ENCODE data around the gene TCTN1. TPM values are rescaled to one million over a fixed set of nuclear protein-coding genes. Genes with fewer than 3 reads are reported as not detected.
A peak's percentile ranks its signal among the peaks of the same experiment; 100 is the strongest.

Gene TCTN1
- total and polyA plus RNA-seq, 9 of the 15 experiments (the other 6 are each of a cell fraction or from before 2014, with no cell fraction given), result 0.32 to 12.5 (median 4.0) TPM

- TF ChIP-seq, protein P1, sequence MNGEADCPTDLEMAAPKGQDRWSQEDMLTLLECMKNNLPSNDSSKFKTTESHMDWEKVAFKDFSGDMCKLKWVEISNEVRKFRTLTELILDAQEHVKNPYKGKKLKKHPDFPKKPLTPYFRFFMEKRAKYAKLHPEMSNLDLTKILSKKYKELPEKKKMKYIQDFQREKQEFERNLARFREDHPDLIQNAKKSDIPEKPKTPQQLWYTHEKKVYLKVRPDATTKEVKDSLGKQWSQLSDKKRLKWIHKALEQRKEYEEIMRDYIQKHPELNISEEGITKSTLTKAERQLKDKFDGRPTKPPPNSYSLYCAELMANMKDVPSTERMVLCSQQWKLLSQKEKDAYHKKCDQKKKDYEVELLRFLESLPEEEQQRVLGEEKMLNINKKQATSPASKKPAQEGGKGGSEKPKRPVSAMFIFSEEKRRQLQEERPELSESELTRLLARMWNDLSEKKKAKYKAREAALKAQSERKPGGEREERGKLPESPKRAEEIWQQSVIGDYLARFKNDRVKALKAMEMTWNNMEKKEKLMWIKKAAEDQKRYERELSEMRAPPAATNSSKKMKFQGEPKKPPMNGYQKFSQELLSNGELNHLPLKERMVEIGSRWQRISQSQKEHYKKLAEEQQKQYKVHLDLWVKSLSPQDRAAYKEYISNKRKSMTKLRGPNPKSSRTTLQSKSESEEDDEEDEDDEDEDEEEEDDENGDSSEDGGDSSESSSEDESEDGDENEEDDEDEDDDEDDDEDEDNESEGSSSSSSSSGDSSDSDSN (IDR thresholded peaks at IDR 0.05; ENCODE audit: borderline replicate concordance in 1 of 2, low read depth in 2 of 2, low read length in 2 of 2), result peak in 1 of 2 experiments; percentile 46; a peak in 1 of 4 replicates
- TF ChIP-seq CREM (IDR thresholded peaks at IDR 0.05; ENCODE audit: low read depth), result peak; percentile 48; the same call in 1 of the 2 replicates
- TF ChIP-seq ZNF239 (CRISPR knock-in tag; IDR thresholded peaks at IDR 0.05), result peak; percentile 18; the same call in 1 of the 2 replicates
- TF ChIP-seq ZFX (CRISPR knock-in tag; IDR thresholded peaks at IDR 0.05), result peak; percentile 25; the same call in 1 of the 2 replicates
- TF ChIP-seq NR3C1 (CRISPR knock-in tag; IDR thresholded peaks at IDR 0.05), result no peak
- no peak for TF ChIP-seq CSDE1 (IDR thresholded peaks at IDR 0.05)
- 0 out of 2 replicates have a peak, but pooled peaks have one; percentile 10 for TF ChIP-seq BHLHE40 (IDR thresholded peaks at IDR 0.05; ENCODE audit: low read length)
- no peak for TF ChIP-seq TRIM25 (IDR thresholded peaks at IDR 0.05; ENCODE audit: borderline replicate concordance)
- TF ChIP-seq RBBP5 (IDR thresholded peaks at IDR 0.05; ENCODE audit: borderline replicate concordance, insufficient read depth, low read length, poor library complexity, severe bottlenecking), result no peak
- TF ChIP-seq THAP7 (CRISPR knock-in tag; IDR thresholded peaks at IDR 0.05), result no peak
- 0 out of 2 replicates have a peak, but pooled peaks have one; percentile 30 for TF ChIP-seq DPF2 (IDR thresholded peaks at IDR 0.05)
- TF ChIP-seq, protein P2, sequence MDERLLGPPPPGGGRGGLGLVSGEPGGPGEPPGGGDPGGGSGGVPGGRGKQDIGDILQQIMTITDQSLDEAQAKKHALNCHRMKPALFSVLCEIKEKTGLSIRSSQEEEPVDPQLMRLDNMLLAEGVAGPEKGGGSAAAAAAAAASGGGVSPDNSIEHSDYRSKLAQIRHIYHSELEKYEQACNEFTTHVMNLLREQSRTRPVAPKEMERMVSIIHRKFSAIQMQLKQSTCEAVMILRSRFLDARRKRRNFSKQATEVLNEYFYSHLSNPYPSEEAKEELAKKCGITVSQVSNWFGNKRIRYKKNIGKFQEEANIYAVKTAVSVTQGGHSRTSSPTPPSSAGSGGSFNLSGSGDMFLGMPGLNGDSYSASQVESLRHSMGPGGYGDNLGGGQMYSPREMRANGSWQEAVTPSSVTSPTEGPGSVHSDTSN (CRISPR knock-in tag; IDR thresholded peaks at IDR 0.05; ENCODE audit: low read depth), result no peak
- TF ChIP-seq, protein P2 (tag; conservative IDR thresholded peaks at IDR 0.05; ENCODE audit: low read depth), result 0 out of 2 replicates have a peak, but pooled peaks have one; percentile 21
- 0 out of 2 replicates have a peak, but pooled peaks have one; percentile 7 for TF ChIP-seq DEAF1 (CRISPR knock-in tag; IDR thresholded peaks at IDR 0.05)
- peak; percentile 54 for TF ChIP-seq CBFA2T3 (IDR thresholded peaks at IDR 0.05)
- TF ChIP-seq CREBBP (IDR thresholded peaks at IDR 0.05; ENCODE audit: low read depth, low read length), result no peak
- 0 out of 2 replicates have a peak, but pooled peaks have one; percentile 16 for TF ChIP-seq ATF4 (CRISPR knock-in tag; IDR thresholded peaks at IDR 0.05)
These were observed 80.5 kb downstream of the TCTN1 start (continued) for GRCh38 chr12:110694330-110694901.
